Measurements from ENCODE around the gene MORC3. TPM values are rescaled to one million over a fixed set of nuclear protein-coding genes. Genes with fewer than 3 reads are reported as not detected.
"Not testable (repeated sequence)": the region's sequence is repeated elsewhere in the genome, so short reads cannot be mapped to it uniquely, and the experiment has no call there.

Gene MORC3
- total and polyA plus RNA-seq, 9 of the 15 experiments (the other 6 are each of a cell fraction or from before 2014, with no cell fraction given) = 12.7 to 53.7 (median 36.0) TPM

- H3K27ac ChIP-seq (ENCODE audit: extremely low read depth, low read depth, low read length) = peak overlapping the region; percentile 97
- DNase-seq (ENCODE audit: extremely low read depth in 1 of 4, low spot score in 3 of 4); ATAC-seq; FAIRE-seq; H3K9me3 ChIP-seq (replicated peaks; ENCODE audit: control insufficient read depth, insufficient read depth, low read depth, low read length); intact Hi-C loops (cut with micrococcal nuclease); H3K9me1 ChIP-seq (ENCODE audit: control insufficient read depth, insufficient read depth, low read length); H3K27me3 ChIP-seq (ENCODE audit: control insufficient read depth in 2 of 2, insufficient read depth in 2 of 2, low read length in 2 of 2); CTCF ChIA-PET (ENCODE audit: low intra/inter-chr PET ratio); in situ Hi-C loops (cut with MboI); TF ChIP-seq FOXM1 (IDR thresholded peaks at IDR 0.05; ENCODE audit: low read depth): not testable (repeated sequence)
- H4K20me1 ChIP-seq (replicated peaks; ENCODE audit: control insufficient read depth, insufficient read depth, low read length) = peaks cover 22% of the 10 kb centered on the region
- peak overlapping the region; percentile 95 for H3K4me3 ChIP-seq
- peak overlapping the region; percentile 98 for H2AFZ ChIP-seq (ENCODE audit: low read depth, low read length)
- H3K4me2 ChIP-seq (ENCODE audit: insufficient read depth, low read length) = peak overlapping the region; percentile 78
- 33% methylated on average over 17 of the region's 17 CpGs for WGBS (ENCODE audit: insufficient coverage, low coverage, missing lambda C conversion rate)
- POLR2A ChIA-PET = interaction anchor here (0.6 to 2.7 kb wide), 21 partner anchors 10 to 906 kb away, joined by 3 to 13 read pairs (median 3); no protein-coding TSS in a partner anchor
- H3K36me3 ChIP-seq (ENCODE audit: control insufficient read depth, insufficient read depth, low read length) = peaks cover 14% of the 10 kb centered on the region
- TSS peak; percentile 94 for BruUV-seq (replicated peaks)
- H3K4me1 ChIP-seq (replicated peaks in 1 of 2; ENCODE audit: control insufficient read depth in 2 of 2, insufficient read depth in 2 of 2, low read length in 2 of 2) = peaks cover 9 to 23% of the 10 kb centered on the region in 2 experiments; a peak in 4 of 5 replicates
- H3K9ac ChIP-seq (ENCODE audit: insufficient read depth in 1 of 2, low read depth in 2 of 2, low read length in 2 of 2) = peak overlapping the region; percentile 92 to 98
- H3K79me2 ChIP-seq (ENCODE audit: control insufficient read depth, insufficient read depth, low read length) = peaks cover 41% of the 10 kb centered on the region
- TF ChIP-seq CBX1 (IDR thresholded peaks at IDR 0.05; ENCODE audit: low read depth) (peak; percentile 19; the same call in 1 of the 2 replicates), CEBPG (CRISPR knock-in tag; IDR thresholded peaks at IDR 0.05) (peak; percentile 68; the same call in 1 of the 2 replicates), CEBPG (tag; conservative IDR thresholded peaks at IDR 0.05 in 1 of 2, IDR thresholded peaks at IDR 0.05 in 1 of 2) (peak; percentile 54 to 84), FOXM1 (CRISPR knock-in tag; IDR thresholded peaks at IDR 0.05; ENCODE audit: low read depth) (peak; percentile 4; the same call in 1 of the 2 replicates), SMARCA5 (IDR thresholded peaks at IDR 0.05) (0 out of 2 replicates have a peak, but pooled peaks have one; percentile 23), EGR1 (conservative IDR thresholded peaks at IDR 0.05) (peak; percentile 11; the same call in 1 of the 2 replicates), ZNF384 (IDR thresholded peaks at IDR 0.05; ENCODE audit: low read depth, low read length) (0 out of 2 replicates have a peak, but pooled peaks have one; percentile 33), CEBPB (tag; IDR thresholded peaks at IDR 0.05) (peak; percentile 92), SMARCA4 (IDR thresholded peaks at IDR 0.05) (peak; percentile 26; the same call in 1 of the 2 replicates), AFF1 (IDR thresholded peaks at IDR 0.05; ENCODE audit: low read depth in 1 of 2, partially characterized antibody in 2 of 2) (peak in 1 of 2 experiments; percentile 17), ARNT (IDR thresholded peaks at IDR 0.05) (peak in 1 of 2 experiments; percentile 76; a peak in 2 of 4 replicates), TRIM25 (IDR thresholded peaks at IDR 0.05; ENCODE audit: borderline replicate concordance) (0 out of 2 replicates have a peak, but pooled peaks have one; percentile 18), ZNF589 (CRISPR knock-in tag; IDR thresholded peaks at IDR 0.05; ENCODE audit: low read depth) (peak; percentile 47; the same call in 1 of the 2 replicates), NFATC3 (IDR thresholded peaks at IDR 0.05) (0 out of 2 replicates have a peak, but pooled peaks have one; percentile 27), BCOR (IDR thresholded peaks at IDR 0.05) (peak; percentile 75), ADNP (tag; IDR thresholded peaks at IDR 0.05) (peak; percentile 90)
These were observed 611 bp upstream of the MORC3 start for GRCh38 chr21:36319406-36319766.
